GM12878 (cell line): ENCODE results near the gene TMEM181. TPM values are rescaled to one million over a fixed set of nuclear protein-coding genes. Genes with fewer than 3 reads are reported as not detected.
A peak's percentile ranks its signal among the peaks of the same experiment; 100 is the strongest.
"Not testable (repeated sequence)": the region's sequence is repeated elsewhere in the genome, so short reads cannot be mapped to it uniquely, and the experiment has no call there.

Experiments
- ATAC-seq: fragments of 200-7000 bp; cut with Tn5 transposase; 3 replicates; pipeline ENCODE4 v1.9.1; 2020; ENCODE audit warnings: mild to moderate bottlenecking, moderate library complexity
- BruUV-seq: library from RNA; stranded (reverse); fragments of 400-500 nt; replicated peaks from 2 replicates; lab custom pipeline; 2021; lab: Mats Ljungman, UMichigan
- CTCF ChIA-PET: fragments of 300-600 bp; sonication (Branson Sonifier 250); formaldehyde crosslinking; extraction: SDS; loops from one replicate; lab custom pipeline; 2021; ENCODE audit warnings: inconsistent platforms; lab: Yijun Ruan, JAX
- POLR2A ChIA-PET: fragments of 350-600 bp; formaldehyde crosslinking; extraction: SDS; loops from one replicate; lab custom pipeline; 2021; ENCODE audit warnings: inconsistent platforms; lab: Charles Lee
- RAD21 ChIA-PET: fragments of 300-600 bp; sonication (Branson Sonifier 250); formaldehyde crosslinking; loops from one replicate; lab custom pipeline; 2023; ENCODE audit warnings: antibody characterized with exemption; ENCODE audit not compliant: unreplicated experiment; lab: Charles Lee
- SMC1A ChIA-PET: fragments of 300-600 bp; sonication (Branson Sonifier 250); formaldehyde crosslinking; loops from one replicate; lab custom pipeline; 2023; ENCODE audit not compliant: unreplicated experiment, uncharacterized antibody; lab: Charles Lee
- DNase-seq: peaks from one replicate; pipeline ENCODE4 v3.0.0-alpha.2; 2011; ENCODE audit warnings: low read depth, low spot score
- FAIRE-seq: peaks from 3 replicates; lab custom pipeline; 2011; peaks lifted over from hg19 to GRCh38; lab: Jason Lieb, UNC
- H2AFZ ChIP-seq: 2 replicates; pipeline ENCODE4 v1.6.0; 2011; ENCODE audit warnings: low read depth, low read length, control low read depth; ENCODE audit not compliant: control insufficient read depth
- H3K27ac ChIP-seq: 2 replicates; pipeline ENCODE4 v1.5.1; 2011; ENCODE audit warnings: control low read depth; ENCODE audit not compliant: control insufficient read depth, insufficient read depth
- H3K27me3 ChIP-seq, 2 experiments: replicated peaks in 1 of 2; 2 replicates each; pipeline versions ENCODE4 v1.6.0 to v1.6.1; 2011; ENCODE audit warnings: low read length in 1 of 2; ENCODE audit not compliant: control insufficient read depth in 2 of 2, insufficient read depth in 2 of 2
- H3K36me3 ChIP-seq, 2 experiments: 2 replicates each; pipeline ENCODE4 v1.5.1; 2011; ENCODE audit warnings: low read length in 1 of 2; ENCODE audit not compliant: control insufficient read depth in 2 of 2, insufficient read depth in 2 of 2
- H3K4me1 ChIP-seq: 2 replicates; pipeline ENCODE4 v1.6.1; 2011; ENCODE audit warnings: mild to moderate bottlenecking, low read length, moderate library complexity, mixed read lengths; ENCODE audit not compliant: control insufficient read depth, insufficient read depth
- H3K4me2 ChIP-seq: 2 replicates; pipeline ENCODE4 v1.6.0; 2011; ENCODE audit warnings: control low read depth; ENCODE audit not compliant: control insufficient read depth, insufficient read depth
- H3K4me3 ChIP-seq: fragments of 200-600 bp; sonication (generic); 2 replicates; pipeline ENCODE4 v1.5.1; 2016
- H3K79me2 ChIP-seq: 2 replicates; pipeline ENCODE4 v1.6.0; 2011; ENCODE audit warnings: low read length; ENCODE audit not compliant: control insufficient read depth, insufficient read depth
- H3K9ac ChIP-seq: 2 replicates; pipeline ENCODE4 v1.8.0; 2011; ENCODE audit warnings: low read length, control low read depth, mixed read lengths; ENCODE audit not compliant: control insufficient read depth, insufficient read depth
- H3K9me3 ChIP-seq: replicated peaks from 3 replicates; pipeline ENCODE4 v1.5.1; 2011; ENCODE audit warnings: mild to moderate bottlenecking, low read length; ENCODE audit not compliant: control insufficient read depth, insufficient read depth
- H4K20me1 ChIP-seq: 2 replicates; pipeline ENCODE4 v1.6.0; 2011; ENCODE audit not compliant: control insufficient read depth, insufficient read depth
- HDGF ChIP-seq: fragments of 450-650 bp; IDR thresholded peaks from 2 replicates; pipeline ENCODE4 v1.6.1; 2016; ENCODE audit warnings: antibody characterized with exemption
- PKNOX1 ChIP-seq: fragments of 450-650 bp; IDR thresholded peaks from 2 replicates; pipeline ENCODE4 v1.6.1; 2016; ENCODE audit warnings: mild to moderate bottlenecking
- ZZZ3 ChIP-seq: IDR thresholded peaks from 2 replicates; pipeline ENCODE4 v1.6.1; 2011; ENCODE audit warnings: low read depth; ENCODE audit not compliant: control insufficient read depth, insufficient read length
- WGBS: methylation state at CpG from one replicate; pipeline ENCODE4 v1.1.6; 2016; ENCODE audit warnings: low lambda C conversion rate; ENCODE audit not compliant: insufficient replicate concordance, insufficient coverage; ENCODE audit errors: missing lambda C conversion rate; 5-methylcytosine and 5-hydroxymethylcytosine counted together
- in situ Hi-C: fragments of 300-500 bp; cut with MboI; formaldehyde crosslinking; loops from 9 replicates; pipeline ENCODE4 v1.14.3; 2018; ENCODE audit warnings: mixed read lengths
- intact Hi-C: fragments of 100-400 bp; cut with micrococcal nuclease; formaldehyde crosslinking; loops from one replicate; pipeline ENCODE4 v1.14.2; 2022; ENCODE audit not compliant: unreplicated experiment
- polyA plus RNA-seq, 11 experiments: library from polyadenylated mRNA; depleted of rRNA in 4 of 11; unstranded in 6 of 11; stranded (reverse) in 5 of 11; fragments of >200 nt; fragmentation: Nextera tagmentation in 4 of 11; fragmentation: Illumina TruSeq in 1 of 11; extraction: Ambion mirVana in 4 of 11; extraction: Trizol in 1 of 11; gene quantifications; 1 replicate in 1 of 11; 2 replicates in 10 of 11; pipeline versions ENCODE4 v1.2.1 to v1.2.3, GENCODE V29; 2011 to 2016; ENCODE audit warnings: inconsistent platforms in 2 of 11, missing spikeins in 2 of 11, low read depth in 1 of 11
- total RNA-seq, 4 experiments: library from RNA; depleted of rRNA in 3 of 4; stranded (reverse); fragments of >200 nt in 3 of 4; fragmentation: Illumina TruSeq in 1 of 4; extraction: Trizol in 1 of 4; gene quantifications; 2 replicates each; pipeline versions ENCODE4 v1.2.1 to v1.2.3, GENCODE V29; 2013 to 2021

The TMEM181 gene
- total and polyA plus RNA-seq, 10 of the 15 experiments (the other 5 are each of a cell fraction or from before 2014, with no cell fraction given), result 1.5 to 7.9 (median 5.2) TPM

- TF ChIP-seq PKNOX1 (peak; percentile 27), HDGF (no peak), ZZZ3 (no peak)
These were observed 89.6 kb downstream of the TMEM181 start, which contains the start of gene SYTL3 (continued) for GRCh38 chr6:158649289-158650143.

- H3K36me3 ChIP-seq, H4K20me1 ChIP-seq, FAIRE-seq, H3K79me2 ChIP-seq, H3K9me3 ChIP-seq, H3K27me3 ChIP-seq, ATAC-seq, H3K27ac ChIP-seq, H2AFZ ChIP-seq, BruUV-seq, DNase-seq, in situ Hi-C loops, H3K4me2 ChIP-seq, H3K9ac ChIP-seq, H3K4me3 ChIP-seq: not testable (repeated sequence)
- POLR2A ChIA-PET, result interaction anchor here (2.6 kb wide), 1 partner anchor 8 kb away, joined by 20 read pairs; the partner anchor contains the start of gene DYNLT1
- RAD21 ChIA-PET, result interaction anchor here (1.4 to 3.3 kb wide), 4 partner anchors 8 to 438 kb away, joined by 3 to 9 read pairs (median 6); partner anchors contain the start of gene DYNLT1
- SMC1A ChIA-PET, result interaction anchor here (1.5 to 3.8 kb wide), 3 partner anchors 7 to 19 kb away, joined by 4 to 24 read pairs (median 15); partner anchors contain the start of gene DYNLT1
- H3K4me1 ChIP-seq, result peaks cover 38% of the 10 kb centered on the region
- intact Hi-C loops, result loop anchor here (5.0 kb wide), 2 partner anchors 465 to 890 kb away; no protein-coding TSS in a partner anchor
- WGBS, result 98% methylated on average over 17 of the region's 17 CpGs
- CTCF ChIA-PET, result interaction anchor here (1.4 to 10.4 kb wide), 4 partner anchors 8 to 38 kb away, joined by 3 to 72 read pairs (median 22); partner anchors contain the start of gene DYNLT1
These were observed 92.3 kb downstream of the TMEM181 start for GRCh38 chr6:158651981-158652737.
